Heart left ventricle (tissue), 13 donors: ENCODE results near the gene TAAR8.

ENCODE experiments used
- POLR2A ChIP-seq, 2 donors: fragments of 450-650 bp; IDR thresholded peaks; one replicate each; pipeline ENCODE4 v1.6.1; 2017; ENCODE audit warnings: antibody characterized with exemption in 2 of 2, mild to moderate bottlenecking in 2 of 2, moderate library complexity in 2 of 2
- TF ChIP-seq, protein P1 (sequence below), 12 donors: fragments of 200-600 bp; sonication (generic) in 4 of 12; IDR thresholded peaks; one replicate each; pipeline versions ENCODE4 v1.5.0 to v1.8.0; 2018 to 2022; ENCODE audit warnings: antibody characterized with exemption in 12 of 12, mild to moderate bottlenecking in 5 of 12
- donor health status: ischemic (EF 13 %, LVEDD 7.1; RV severe dilation, severe dysfunction).
- donor health status: DM: no; HTN: yes; CAD: no.
- donor health status: DM: no; HTN: no; CAD: no.
- donor health status: ischemic (EF 25% LVEDD 6.9; RV normal size, moderate dysfunction).
- donor health status: ischemic (EF 25% LVEDD 5.7; RV mildly dilated, moderate dysfunction).
- donor health status: ischemic (EF 35%, LVEDD 5.7; RV mildly dilated, moderate dysfunction).
- donor health status: nonischemic (EF 11% LVEDD 7.7; RV severe dilation, severe dysfunction).
- donor health status: DM: yes; HTN: yes; CAD: no.
- donor health status: PGD.
- donor health status: ischemic (EF 29% LVEDD 5.4; RV normal size, mild dysfunction).
- donor health status: nonischemic (EF 23%, LVEDD 6.1; RV moderate dilation, normal function).

DNA sequence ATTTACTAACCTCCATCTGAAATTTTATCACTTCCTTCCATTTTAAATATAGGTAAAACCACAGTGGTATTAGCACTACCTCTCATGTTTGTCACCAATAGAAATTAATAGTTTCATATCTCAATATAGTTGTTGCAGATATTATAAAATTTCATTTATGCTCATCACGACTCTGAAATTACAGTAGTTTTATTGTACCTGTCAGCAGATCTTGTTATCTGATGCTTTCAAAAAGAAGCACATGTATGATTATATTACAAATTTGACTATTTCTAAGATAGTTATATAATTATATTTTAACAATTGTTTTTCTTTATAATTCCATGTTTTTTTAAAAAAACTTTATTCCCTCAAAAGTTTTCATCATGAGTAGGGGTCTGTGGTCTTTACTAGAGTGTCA, 32.2 kb downstream of the TAAR8 start:
- TF ChIP-seq, protein P1, sequence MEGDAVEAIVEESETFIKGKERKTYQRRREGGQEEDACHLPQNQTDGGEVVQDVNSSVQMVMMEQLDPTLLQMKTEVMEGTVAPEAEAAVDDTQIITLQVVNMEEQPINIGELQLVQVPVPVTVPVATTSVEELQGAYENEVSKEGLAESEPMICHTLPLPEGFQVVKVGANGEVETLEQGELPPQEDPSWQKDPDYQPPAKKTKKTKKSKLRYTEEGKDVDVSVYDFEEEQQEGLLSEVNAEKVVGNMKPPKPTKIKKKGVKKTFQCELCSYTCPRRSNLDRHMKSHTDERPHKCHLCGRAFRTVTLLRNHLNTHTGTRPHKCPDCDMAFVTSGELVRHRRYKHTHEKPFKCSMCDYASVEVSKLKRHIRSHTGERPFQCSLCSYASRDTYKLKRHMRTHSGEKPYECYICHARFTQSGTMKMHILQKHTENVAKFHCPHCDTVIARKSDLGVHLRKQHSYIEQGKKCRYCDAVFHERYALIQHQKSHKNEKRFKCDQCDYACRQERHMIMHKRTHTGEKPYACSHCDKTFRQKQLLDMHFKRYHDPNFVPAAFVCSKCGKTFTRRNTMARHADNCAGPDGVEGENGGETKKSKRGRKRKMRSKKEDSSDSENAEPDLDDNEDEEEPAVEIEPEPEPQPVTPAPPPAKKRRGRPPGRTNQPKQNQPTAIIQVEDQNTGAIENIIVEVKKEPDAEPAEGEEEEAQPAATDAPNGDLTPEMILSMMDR (IDR thresholded peaks at IDR 0.05): no peak
- no peak for TF ChIP-seq POLR2A (IDR thresholded peaks at IDR 0.05)
